GM23338 (cell line): ENCODE data around the gene ASB15. TPM values are rescaled to one million over a fixed set of nuclear protein-coding genes. Genes with fewer than 3 reads are reported as not detected.

Source experiments
- ATAC-seq: fragments of 200-7000 bp; cut with Tn5 transposase; 3 replicates; pipeline ENCODE4 v1.9.1; 2020
- DNase-seq: peaks from one replicate; pipeline ENCODE4 v3.0.0-alpha.2; 2015; ENCODE audit warnings: low spot score
- H2AFZ ChIP-seq: fragments of 200-600 bp; sonication (generic); 2 replicates; pipeline ENCODE4 v1.8.0; 2016; ENCODE audit warnings: antibody characterized with exemption, mild to moderate bottlenecking, moderate library complexity
- H3F3A ChIP-seq: fragments of 200-600 bp; sonication (generic); replicated peaks from 2 replicates; pipeline ENCODE4 v1.8.0; 2017; ENCODE audit warnings: antibody characterized with exemption, mixed run types, low read depth
- H3K27ac ChIP-seq: fragments of 200-600 bp; sonication (generic); 2 replicates; pipeline ENCODE4 v1.6.1; 2016; ENCODE audit warnings: low read depth
- H3K27me3 ChIP-seq: fragments of 200-600 bp; sonication (generic); 2 replicates; pipeline ENCODE4 v1.8.0; 2016; ENCODE audit warnings: mild to moderate bottlenecking, mixed run types, moderate library complexity; ENCODE audit not compliant: insufficient read depth
- H3K36me3 ChIP-seq: fragments of 200-600 bp; sonication (generic); 2 replicates; pipeline ENCODE4 v1.8.0; 2016; ENCODE audit warnings: mild to moderate bottlenecking; ENCODE audit not compliant: insufficient read depth
- H3K4me1 ChIP-seq: fragments of 200-600 bp; sonication (generic); 2 replicates; pipeline ENCODE4 v1.8.0; 2016; ENCODE audit warnings: mild to moderate bottlenecking, moderate library complexity; ENCODE audit not compliant: insufficient read depth
- H3K4me2 ChIP-seq: fragments of 200-600 bp; sonication (generic); 2 replicates; pipeline ENCODE4 v1.7.1; 2017; ENCODE audit warnings: mixed run types
- H3K4me3 ChIP-seq: fragments of 200-600 bp; sonication (generic); 2 replicates; pipeline ENCODE4 v1.6.1; 2016; ENCODE audit warnings: mixed run types
- H3K79me2 ChIP-seq: fragments of 200-600 bp; sonication (generic); replicated peaks from 2 replicates; pipeline ENCODE4 v1.8.0; 2017; ENCODE audit warnings: mild to moderate bottlenecking; ENCODE audit not compliant: insufficient read depth
- H3K9me2 ChIP-seq: fragments of 200-600 bp; sonication (generic); 2 replicates; pipeline ENCODE4 v1.8.0; 2017; ENCODE audit not compliant: insufficient read depth
- H4K20me1 ChIP-seq: fragments of 200-600 bp; sonication (generic); replicated peaks from 2 replicates; pipeline ENCODE4 v1.8.0; 2017; ENCODE audit warnings: mild to moderate bottlenecking; ENCODE audit not compliant: insufficient read depth
- H3K27ac Mint-ChIP-seq: 2 replicates; pipeline ENCODE4 v1.8.0; 2020; ENCODE audit warnings: inconsistent platforms, mild to moderate bottlenecking, moderate library complexity, mixed read lengths
- H3K27me3 Mint-ChIP-seq: 3 replicates; pipeline ENCODE4 v1.8.0; 2022; ENCODE audit warnings: low read depth, mild to moderate bottlenecking, moderate library complexity, mixed read lengths, inconsistent platforms; ENCODE audit not compliant: insufficient read depth, poor library complexity
- H3K36me3 Mint-ChIP-seq: 3 replicates; pipeline ENCODE4 v1.8.0; 2021; ENCODE audit warnings: low read depth, mild to moderate bottlenecking, inconsistent platforms, moderate library complexity, mixed read lengths
- H3K4me1 Mint-ChIP-seq: 3 replicates; pipeline ENCODE4 v1.8.0; 2020; ENCODE audit warnings: mild to moderate bottlenecking, inconsistent platforms, mixed read lengths
- H3K4me3 Mint-ChIP-seq: 3 replicates; pipeline ENCODE4 v1.8.0; 2021; ENCODE audit warnings: moderate library complexity, mild to moderate bottlenecking, inconsistent platforms, mixed read lengths
- H3K9me3 Mint-ChIP-seq: 3 replicates; pipeline ENCODE4 v1.8.0; 2020; ENCODE audit warnings: moderate library complexity, mild to moderate bottlenecking, inconsistent platforms, mixed read lengths
- CREB1 ChIP-seq: fragments of 250-450 bp; sonication (Bioruptor Pico); IDR thresholded peaks from 2 replicates; pipeline ENCODE4 v1.5.0; 2020; ENCODE audit warnings: low read depth, mild to moderate bottlenecking, moderate library complexity
- CTCF ChIP-seq, 2 experiments: fragments of 200-600 bp in 1 of 2; sonication (generic) in 1 of 2; conservative IDR thresholded peaks; 2 replicates each; pipeline versions ENCODE4 v1.5.1 to v1.6.1; 2016 to 2017; ENCODE audit warnings: antibody characterized with exemption in 2 of 2, low read depth in 2 of 2, mild to moderate bottlenecking in 2 of 2, moderate library complexity in 1 of 2
- ETS1 ChIP-seq: IDR thresholded peaks from 2 replicates; pipeline ENCODE4 v1.6.1; 2016; ENCODE audit warnings: antibody characterized with exemption
- EZH2 ChIP-seq: fragments of 200-600 bp; sonication (generic); IDR thresholded peaks from one replicate; pipeline ENCODE4 v1.8.0; 2017; ENCODE audit warnings: antibody characterized with exemption, mild to moderate bottlenecking, low read depth; ENCODE audit not compliant: unreplicated experiment
- EZH2phosphoT487 ChIP-seq: fragments of 200-600 bp; sonication (generic); IDR thresholded peaks from one replicate; pipeline ENCODE4 v1.8.1; 2018; ENCODE audit warnings: antibody characterized with exemption; ENCODE audit not compliant: unreplicated experiment
- JUNB ChIP-seq: IDR thresholded peaks from one replicate; pipeline ENCODE4 v1.6.1; 2016; ENCODE audit warnings: antibody characterized with exemption; ENCODE audit not compliant: unreplicated experiment
- NANOG ChIP-seq: IDR thresholded peaks from 2 replicates; pipeline ENCODE4 v1.6.1; 2016; ENCODE audit warnings: antibody characterized with exemption, borderline replicate concordance
- REST ChIP-seq: IDR thresholded peaks from one replicate; pipeline ENCODE4 v1.6.1; 2018; ENCODE audit warnings: antibody characterized with exemption; ENCODE audit not compliant: unreplicated experiment
- STAT1 ChIP-seq: IDR thresholded peaks from one replicate; pipeline ENCODE4 v1.6.1; 2016; ENCODE audit warnings: antibody characterized with exemption; ENCODE audit not compliant: unreplicated experiment
- ZNF331 ChIP-seq: fragments of 250-450 bp; sonication (Bioruptor Pico); IDR thresholded peaks from 2 replicates; pipeline ENCODE4 v1.5.0; 2020; ENCODE audit warnings: low read depth, mild to moderate bottlenecking, moderate library complexity
- polyA plus RNA-seq: library from polyadenylated mRNA; unstranded; fragments of >200 nt; fragmentation: Nextera tagmentation; extraction: Ambion mirVana; gene quantifications from 2 replicates; pipeline ENCODE4 v1.2.1, GENCODE V29; 2016
- total RNA-seq: library from RNA; depleted of rRNA; stranded (reverse); fragments of >200 nt; shearing (Covaris generic); gene quantifications from 2 replicates; pipeline ENCODE4 v1.2.3, GENCODE V29; 2014

Gene ASB15
- total and polyA plus RNA-seq, 2 experiments from 2014 or later = not detected

GRCh38 chr7:123598657-123599056 is 3.0 kb upstream of the ASB15 start:
- Histone ChIP-seq H2AFZ (no peak overlapping the region), H4K20me1 (no peaks in the 10 kb centered on the region), H3K4me1 (peaks cover 4% of the 10 kb centered on the region), H3K4me3 (no peak overlapping the region), H3K27me3 (no peaks in the 10 kb centered on the region), H3F3A (no peaks in the 10 kb centered on the region), H3K9me2 (no peaks in the 10 kb centered on the region), H3K79me2 (no peaks in the 10 kb centered on the region), H3K36me3 (no peaks in the 10 kb centered on the region), H3K4me2 (no peak overlapping the region), H3K27ac (no peak overlapping the region)
- Mint-ChIP-seq H3K27me3 (peaks cover 2% of the 10 kb centered on the region), H3K36me3 (no peaks in the 10 kb centered on the region), H3K4me1 (peaks cover 21% of the 10 kb centered on the region), H3K27ac (no peak overlapping the region), H3K4me3 (no peak overlapping the region), H3K9me3 (no peaks in the 10 kb centered on the region)
- DNase-seq (no peak), ATAC-seq (no peak)
- TF ChIP-seq CTCF (conservative IDR thresholded peaks at IDR 0.05; ENCODE audit: low read depth in 2 of 2) (no peak), JUNB (no peak)

- H2AFZ ChIP-seq = no peak overlapping the region
- H4K20me1 ChIP-seq = no peaks in the 10 kb centered on the region
- H3K27ac ChIP-seq = no peak overlapping the region
- Mint-ChIP-seq H3K9me3 (no peaks in the 10 kb centered on the region), H3K27ac (no peak overlapping the region), H3K4me1 (peaks cover 14% of the 10 kb centered on the region), H3K36me3 (no peaks in the 10 kb centered on the region), H3K27me3 (peaks cover under 1% of the 10 kb centered on the region), H3K4me3 (no peak overlapping the region)
- H3K27me3 ChIP-seq = no peaks in the 10 kb centered on the region
- DNase-seq (no peak), ATAC-seq (no peak)
- peaks cover 4% of the 10 kb centered on the region; the same call in 1 of the 2 replicates for H3K4me1 ChIP-seq
- H3K4me2 ChIP-seq = no peak overlapping the region
- no peaks in the 10 kb centered on the region for H3K9me2 ChIP-seq
- no peak overlapping the region for H3K4me3 ChIP-seq
- H3K36me3 ChIP-seq = no peaks in the 10 kb centered on the region
- H3F3A ChIP-seq = no peaks in the 10 kb centered on the region
- no peaks in the 10 kb centered on the region for H3K79me2 ChIP-seq
- no peak for TF ChIP-seq NANOG
- TF ChIP-seq EZH2phosphoT487 = no peak
- no peak for TF ChIP-seq STAT1
- TF ChIP-seq CTCF (conservative IDR thresholded peaks at IDR 0.05; ENCODE audit: low read depth in 2 of 2) = no peak
- TF ChIP-seq CREB1 (CRISPR knock-in tag) = no peak
- TF ChIP-seq EZH2 = no peak
- no peak for TF ChIP-seq JUNB
- TF ChIP-seq ETS1 = no peak
- no peak for TF ChIP-seq ZNF331
- no peak for TF ChIP-seq REST
Measured at GRCh38 chr7:123599766-123600165, 1.9 kb upstream of the ASB15 start.
